Central memory CD8-positive, alpha-beta T cell (primary cell): Measurements from ENCODE around the gene FSIP1.

Source experiments
- ATAC-seq: fragments of 150-1000 bp; cut with Tn5 transposase; replicated peaks from 2 replicates; pipeline ENCODE4 v1.10.0; 2022; ENCODE audit warnings: mild to moderate bottlenecking, moderate FRiP score, moderate number of reproducible peaks; ENCODE audit not compliant: poor library complexity, severe bottlenecking; ENCODE audit errors: extremely low read depth
- DNase-seq, 2 donors: peaks; one replicate each; pipeline ENCODE4 v3.0.0; 2021; ENCODE audit warnings: low spot score in 2 of 2
- H3K27ac Mint-ChIP-seq: one replicate; pipeline ENCODE4 v1.8.0; 2022; ENCODE audit warnings: low read depth, mild to moderate bottlenecking, moderate library complexity, mixed read lengths
- H3K27me3 Mint-ChIP-seq: one replicate; pipeline ENCODE4 v1.8.0; 2022; ENCODE audit warnings: mixed read lengths
- H3K36me3 Mint-ChIP-seq: one replicate; pipeline ENCODE4 v1.8.0; 2022; ENCODE audit warnings: mild to moderate bottlenecking, moderate library complexity, mixed read lengths; ENCODE audit not compliant: insufficient read depth
- H3K4me1 Mint-ChIP-seq: one replicate; pipeline ENCODE4 v1.8.0; 2022; ENCODE audit warnings: mixed read lengths
- H3K4me3 Mint-ChIP-seq: one replicate; pipeline ENCODE4 v1.8.0; 2022; ENCODE audit warnings: mild to moderate bottlenecking, moderate library complexity, mixed read lengths
- H3K9me3 Mint-ChIP-seq: one replicate; pipeline ENCODE4 v1.8.0; 2022; ENCODE audit warnings: mixed read lengths

FSIP1 gene

DNA sequence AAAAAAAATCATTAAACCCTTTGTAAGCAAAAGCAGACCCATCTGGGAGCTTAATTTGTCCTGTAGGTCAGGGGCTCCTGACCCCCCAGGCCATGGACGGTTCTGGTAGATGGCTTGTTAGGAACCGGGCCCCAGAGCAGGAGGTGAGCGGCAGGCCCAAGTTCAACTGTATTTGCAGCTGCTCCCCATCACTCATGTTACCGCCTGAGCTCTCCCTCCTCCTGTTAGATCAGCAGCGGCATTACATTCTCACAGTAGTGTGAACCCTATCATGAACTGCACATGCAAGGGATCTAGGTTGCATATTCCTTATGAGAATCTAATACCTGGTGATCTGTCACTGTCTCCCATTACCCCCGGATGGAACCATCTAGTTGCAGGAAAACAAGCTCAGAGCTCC, 60.7 kb downstream of the FSIP1 start:
- ATAC-seq: no peak
- Mint-ChIP-seq H3K9me3 (no peaks in the 10 kb centered on the region), H3K4me3 (no peak overlapping the region)

DNA sequence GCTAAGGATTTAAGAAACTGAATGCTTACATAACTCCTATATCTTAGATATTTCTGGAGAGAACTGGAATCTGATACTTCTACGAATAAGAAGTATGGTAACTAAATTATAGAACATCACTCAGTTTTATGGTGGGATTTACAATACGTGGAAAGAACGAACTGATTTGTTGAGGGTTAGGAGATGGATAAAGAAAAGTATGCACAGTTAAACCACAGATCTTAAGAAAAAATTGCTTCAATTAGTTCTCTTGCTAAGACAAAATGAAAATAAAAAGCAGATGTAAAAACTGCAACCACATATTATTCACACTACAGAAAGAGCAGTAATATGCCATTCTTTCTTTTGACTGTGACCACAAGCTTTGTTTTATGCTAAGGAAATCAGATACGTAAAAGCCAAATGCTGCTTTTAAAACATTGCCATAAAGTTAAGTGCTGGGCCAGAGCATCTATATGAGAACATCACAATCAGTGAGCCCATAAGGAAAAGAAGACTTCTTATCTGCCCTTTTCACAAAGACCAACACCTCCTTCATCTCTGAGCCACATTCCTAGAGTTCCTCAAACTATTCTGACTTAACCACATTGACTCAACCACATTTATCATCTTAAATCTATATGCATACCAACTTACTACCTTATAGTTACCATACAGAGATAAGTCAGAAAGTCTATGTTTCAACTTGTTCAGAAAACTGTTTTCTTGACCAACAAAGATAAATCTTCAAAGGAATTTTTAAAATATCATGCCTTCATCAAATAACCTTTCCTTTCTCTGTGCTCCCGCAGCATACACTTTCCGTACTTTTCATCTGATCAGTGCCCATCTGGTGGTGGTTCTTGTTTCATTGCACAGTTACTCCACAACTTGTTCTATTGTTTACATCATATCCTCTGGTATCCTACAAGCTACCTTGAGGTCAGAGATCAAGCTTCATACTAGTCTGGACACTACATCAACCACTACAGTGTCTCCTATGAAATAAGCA, 61.7 kb downstream of the FSIP1 start:
- ATAC-seq: no peak
- H3K4me3 Mint-ChIP-seq: no peak overlapping the region
- no peaks in the 10 kb centered on the region for H3K4me1 Mint-ChIP-seq
- no peaks in the 10 kb centered on the region for H3K9me3 Mint-ChIP-seq
- DNase-seq: no peak
- no peaks in the 10 kb centered on the region for H3K27me3 Mint-ChIP-seq
- no peak overlapping the region for H3K27ac Mint-ChIP-seq
- H3K36me3 Mint-ChIP-seq: no peaks in the 10 kb centered on the region

More for the DNA sequence above, 60.7 kb downstream of the FSIP1 start:
- DNase-seq: no peak
- no peaks in the 10 kb centered on the region for H3K27me3 Mint-ChIP-seq
- no peaks in the 10 kb centered on the region for H3K36me3 Mint-ChIP-seq
- H3K4me1 Mint-ChIP-seq: no peaks in the 10 kb centered on the region
- H3K27ac Mint-ChIP-seq: no peak overlapping the region

DNA sequence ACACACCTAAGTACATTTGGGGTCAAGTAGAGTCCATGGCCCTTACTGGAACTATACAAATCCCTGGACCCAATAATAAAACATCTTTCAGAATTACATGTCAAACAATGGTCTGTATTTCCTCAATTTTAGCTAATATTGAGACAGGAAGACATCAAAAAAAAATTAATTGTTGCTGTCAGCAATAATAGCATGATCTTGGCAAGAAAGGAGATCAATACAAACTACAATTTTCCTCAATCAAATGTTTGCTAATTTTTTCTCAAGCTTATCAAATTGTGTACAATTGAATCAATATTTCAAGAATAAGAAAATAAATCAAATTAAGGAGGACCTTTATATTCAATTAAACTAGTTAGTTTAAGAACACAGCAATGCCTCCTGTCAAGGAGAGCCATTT, 62.6 kb downstream of the FSIP1 start:
- DNase-seq (no peak), ATAC-seq (no peak)
- no peaks in the 10 kb centered on the region for H3K36me3 Mint-ChIP-seq
- H3K27me3 Mint-ChIP-seq: no peaks in the 10 kb centered on the region
- H3K4me3 Mint-ChIP-seq: no peak overlapping the region
- no peaks in the 10 kb centered on the region for H3K9me3 Mint-ChIP-seq
- H3K4me1 Mint-ChIP-seq: no peaks in the 10 kb centered on the region
- H3K27ac Mint-ChIP-seq: no peak overlapping the region

DNA sequence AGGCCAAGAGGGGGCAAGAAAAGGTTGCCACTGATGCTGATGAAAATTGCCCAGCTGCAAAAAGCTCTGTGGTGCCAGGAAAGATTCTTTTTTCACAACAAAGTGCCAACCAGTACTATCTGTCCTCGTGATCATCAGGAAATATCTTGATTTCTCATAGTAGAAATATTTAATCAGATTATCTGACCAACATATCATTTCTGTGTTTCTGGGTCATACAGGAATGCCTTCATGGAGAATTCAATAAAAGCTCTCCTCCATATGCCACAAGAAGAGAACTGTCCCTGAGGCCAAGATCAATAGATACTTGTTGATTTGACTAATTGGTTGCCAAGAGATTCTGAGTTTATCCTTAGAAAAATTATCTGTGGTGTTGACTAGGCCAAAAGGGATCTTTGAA, 63.5 kb downstream of the FSIP1 start:
- DNase-seq (no peak), ATAC-seq (no peak)
- no peak overlapping the region for H3K27ac Mint-ChIP-seq
- H3K4me3 Mint-ChIP-seq: no peak overlapping the region
- no peaks in the 10 kb centered on the region for H3K9me3 Mint-ChIP-seq
- no peaks in the 10 kb centered on the region for H3K36me3 Mint-ChIP-seq
- H3K27me3 Mint-ChIP-seq: no peaks in the 10 kb centered on the region
- H3K4me1 Mint-ChIP-seq: no peaks in the 10 kb centered on the region

DNA sequence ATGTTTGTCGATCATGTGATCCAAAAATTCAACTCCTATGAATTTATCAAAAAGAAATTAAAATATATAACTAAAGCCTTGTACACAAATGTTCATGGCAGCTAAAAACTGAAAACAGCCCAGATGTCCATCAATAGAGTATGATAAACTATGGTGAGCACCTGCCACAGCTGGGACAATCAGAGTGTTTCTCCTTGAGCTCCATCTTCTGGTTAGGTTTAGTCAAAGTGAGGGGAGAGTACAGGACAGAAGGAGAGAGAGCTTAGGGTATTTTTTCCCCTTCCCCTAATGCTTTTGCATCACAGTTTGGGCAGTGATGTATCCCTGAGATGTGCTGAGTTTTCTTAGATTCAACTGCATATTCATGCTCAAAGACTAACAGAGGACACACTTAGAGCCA, 65.5 kb downstream of the FSIP1 start:
- DNase-seq (no peak), ATAC-seq (no peak)
- Mint-ChIP-seq H3K27ac (no peak overlapping the region), H3K36me3 (no peaks in the 10 kb centered on the region), H3K4me3 (no peak overlapping the region), H3K27me3 (no peaks in the 10 kb centered on the region), H3K4me1 (no peaks in the 10 kb centered on the region), H3K9me3 (no peaks in the 10 kb centered on the region)

DNA sequence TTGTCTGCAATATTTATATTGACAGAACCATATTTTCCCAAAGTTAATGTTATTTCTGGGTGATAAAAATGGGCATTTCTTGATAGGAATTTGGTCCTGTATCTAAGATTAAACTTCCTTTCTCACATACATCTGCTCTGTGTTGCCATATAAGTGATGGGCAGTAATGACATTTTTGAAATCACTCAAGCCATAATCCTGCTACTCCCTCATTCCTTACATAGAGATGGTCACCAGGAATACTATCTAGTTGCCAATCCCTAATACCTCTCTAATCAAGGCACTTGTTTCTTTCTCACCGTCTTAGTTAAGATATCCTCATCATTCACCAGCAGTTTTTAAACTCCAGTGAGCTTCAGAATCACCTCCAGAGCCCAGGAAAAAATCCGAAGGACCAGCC, 68.4 kb downstream of the FSIP1 start:
- Mint-ChIP-seq H3K27ac (no peak overlapping the region), H3K4me3 (no peak overlapping the region), H3K4me1 (no peaks in the 10 kb centered on the region), H3K36me3 (no peaks in the 10 kb centered on the region), H3K27me3 (no peaks in the 10 kb centered on the region), H3K9me3 (no peaks in the 10 kb centered on the region)
- no peak for DNase-seq
- ATAC-seq: no peak

GRCh38 chr15:39713846-39714245, 68.8 kb downstream of the FSIP1 start:
- DNase-seq: no peak
- Mint-ChIP-seq H3K4me1 (no peaks in the 10 kb centered on the region), H3K27me3 (no peaks in the 10 kb centered on the region), H3K27ac (no peak overlapping the region), H3K36me3 (no peaks in the 10 kb centered on the region), H3K4me3 (no peak overlapping the region), H3K9me3 (no peaks in the 10 kb centered on the region)
- no peak for ATAC-seq

DNA sequence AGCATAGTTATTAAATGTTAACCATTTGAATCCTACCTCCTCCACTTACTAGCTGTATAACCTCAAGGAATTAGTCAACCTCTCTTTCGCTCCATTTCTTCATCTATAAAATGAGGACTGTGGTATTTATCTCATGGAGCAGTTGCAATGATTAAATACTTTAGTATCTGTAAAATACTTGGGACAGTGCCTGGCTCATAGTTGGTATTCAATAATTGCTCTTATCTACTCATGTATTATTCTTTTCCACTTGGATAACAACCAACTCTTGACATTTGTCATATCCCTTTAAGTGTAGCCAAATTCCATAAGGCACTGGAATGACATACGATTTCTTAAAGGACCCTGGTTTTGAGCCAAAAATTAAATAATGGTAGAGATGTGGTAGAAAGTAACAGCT, 72.0 kb downstream of the FSIP1 start:
- ATAC-seq (no peak), DNase-seq (no peak)
- H3K9me3 Mint-ChIP-seq: no peaks in the 10 kb centered on the region
- H3K36me3 Mint-ChIP-seq: no peaks in the 10 kb centered on the region
- H3K4me1 Mint-ChIP-seq: no peaks in the 10 kb centered on the region
- H3K27ac Mint-ChIP-seq: no peak overlapping the region
- H3K27me3 Mint-ChIP-seq: no peaks in the 10 kb centered on the region
- H3K4me3 Mint-ChIP-seq: no peak overlapping the region

DNA sequence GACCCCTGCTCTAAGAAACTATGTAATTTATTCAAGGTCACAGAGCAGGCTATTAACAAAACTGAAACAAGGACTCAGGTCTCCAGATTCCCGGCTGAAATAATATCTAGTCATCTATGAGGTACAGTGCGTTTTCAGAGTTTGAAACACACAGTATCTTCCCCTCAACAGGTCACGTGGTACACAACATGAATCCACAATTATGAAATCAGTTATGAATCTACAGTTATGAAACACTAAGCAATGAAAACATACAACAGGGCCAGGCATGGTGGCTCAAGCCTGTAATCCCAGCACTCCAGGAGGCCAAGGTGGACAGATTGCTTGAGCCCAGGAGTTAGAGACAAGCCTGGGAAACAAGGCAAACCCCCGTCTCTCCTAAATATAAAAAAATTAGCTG, 72.7 kb downstream of the FSIP1 start:
- H3K27ac Mint-ChIP-seq: no peak overlapping the region
- H3K9me3 Mint-ChIP-seq: no peaks in the 10 kb centered on the region
- H3K4me1 Mint-ChIP-seq: no peaks in the 10 kb centered on the region
- H3K36me3 Mint-ChIP-seq: no peaks in the 10 kb centered on the region
- no peak for DNase-seq
- H3K27me3 Mint-ChIP-seq: no peaks in the 10 kb centered on the region
- no peak for ATAC-seq
- no peak overlapping the region for H3K4me3 Mint-ChIP-seq

DNA sequence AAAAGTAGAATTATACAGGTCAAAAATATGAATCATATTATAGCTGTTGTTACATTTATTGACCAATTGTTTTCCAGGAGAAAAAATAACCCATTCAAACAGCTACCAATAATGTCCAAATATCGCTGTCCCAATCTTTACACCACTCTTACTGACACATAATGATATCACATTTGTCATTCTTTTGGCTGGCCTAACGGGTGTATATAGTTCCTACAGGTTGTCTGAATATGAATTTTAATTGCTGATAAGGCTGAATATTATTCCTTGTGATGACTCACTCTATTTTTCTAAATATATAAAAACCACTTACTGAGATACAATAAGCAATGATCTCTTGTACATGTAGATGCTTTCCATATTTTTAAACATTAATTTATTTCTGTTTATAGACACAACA, 76.4 kb downstream of the FSIP1 start:
- Mint-ChIP-seq H3K27ac (no peak overlapping the region), H3K27me3 (no peaks in the 10 kb centered on the region), H3K36me3 (no peaks in the 10 kb centered on the region), H3K4me1 (no peaks in the 10 kb centered on the region), H3K4me3 (no peak overlapping the region), H3K9me3 (no peaks in the 10 kb centered on the region)
- DNase-seq (no peak), ATAC-seq (no peak)

GRCh38 chr15:39704689-39705088, 78.0 kb downstream of the FSIP1 start:
- no peaks in the 10 kb centered on the region for H3K9me3 Mint-ChIP-seq
- no peak overlapping the region for H3K4me3 Mint-ChIP-seq
- no peak for ATAC-seq
- no peaks in the 10 kb centered on the region for H3K36me3 Mint-ChIP-seq
- DNase-seq: no peak
- no peaks in the 10 kb centered on the region for H3K27me3 Mint-ChIP-seq
- H3K27ac Mint-ChIP-seq: no peak overlapping the region
- no peaks in the 10 kb centered on the region for H3K4me1 Mint-ChIP-seq

GRCh38 chr15:39704235-39704634, 78.4 kb downstream of the FSIP1 start:
- H3K36me3 Mint-ChIP-seq: no peaks in the 10 kb centered on the region

GRCh38 chr15:39701988-39702387, 80.7 kb downstream of the FSIP1 start:
- Mint-ChIP-seq H3K36me3 (no peaks in the 10 kb centered on the region), H3K27me3 (no peaks in the 10 kb centered on the region), H3K4me3 (no peak overlapping the region), H3K4me1 (no peaks in the 10 kb centered on the region), H3K27ac (no peak overlapping the region), H3K9me3 (no peaks in the 10 kb centered on the region)
- DNase-seq (no peak), ATAC-seq (no peak)

More at GRCh38 chr15:39704235-39704634, 78.4 kb downstream of the FSIP1 start:
- Mint-ChIP-seq H3K27ac (no peak overlapping the region), H3K4me1 (no peaks in the 10 kb centered on the region), H3K9me3 (no peaks in the 10 kb centered on the region), H3K4me3 (no peak overlapping the region), H3K27me3 (no peaks in the 10 kb centered on the region)
- DNase-seq: no peak
- no peak for ATAC-seq
